NCI-H2227 treated with DMSO at 0.1 percent for 48 hours (cell line): Measurements from ENCODE around the gene NCKAP5.
A peak's percentile ranks its signal among the peaks of the same experiment; 100 is the strongest.

Experiments used
- DNase-seq: peaks from one replicate; lab custom pipeline; 2025; lab: John Stamatoyannopoulos, UW

Gene NCKAP5

DNA sequence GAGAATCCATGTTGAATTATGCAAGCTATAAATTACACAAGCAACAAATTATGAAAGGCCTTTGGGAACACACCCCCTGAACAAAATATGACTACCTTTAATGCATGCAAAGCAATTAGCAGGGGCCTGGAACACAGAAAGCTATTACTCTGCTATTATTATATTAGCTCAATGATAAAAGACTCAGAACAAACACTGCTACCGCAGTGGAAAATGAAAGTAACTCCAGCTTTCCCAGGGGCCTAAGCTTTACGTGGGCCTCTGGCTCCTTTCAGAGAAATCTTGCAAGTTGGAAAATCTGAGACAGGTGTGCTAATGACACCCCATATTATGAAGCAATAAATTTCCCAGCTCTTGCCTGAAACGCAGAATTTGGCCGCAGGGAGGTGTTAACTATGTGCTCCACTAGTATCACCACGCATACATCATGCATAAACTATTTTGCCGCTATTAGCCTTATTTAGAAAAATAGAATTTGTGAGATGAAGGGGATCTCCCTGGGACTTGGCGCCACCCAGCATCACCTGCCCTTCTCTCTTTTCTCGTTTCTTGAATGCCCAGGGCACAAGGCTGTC is 576.7 kb downstream of the NCKAP5 start:
- no peak for DNase-seq

DNA sequence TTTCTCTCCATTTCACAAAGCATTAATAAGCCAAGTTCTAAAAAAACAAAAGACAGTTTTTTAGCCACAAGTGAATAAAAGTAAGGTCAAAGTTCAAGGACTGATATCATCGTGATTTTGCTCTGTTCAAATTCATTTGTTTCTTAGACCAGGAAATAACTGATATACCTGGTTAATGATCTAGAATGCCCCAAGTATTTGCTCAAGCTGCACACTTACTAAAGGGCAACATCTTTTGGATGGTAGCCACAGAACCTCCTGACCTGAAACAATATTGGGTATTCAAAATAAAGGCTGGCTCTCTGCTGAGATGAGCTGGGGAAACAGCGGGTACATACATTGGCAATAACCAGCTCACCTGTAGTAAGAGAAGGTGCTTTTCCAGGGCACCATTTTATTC is 583.5 kb downstream of the NCKAP5 start:
- DNase-seq: no peak

DNA sequence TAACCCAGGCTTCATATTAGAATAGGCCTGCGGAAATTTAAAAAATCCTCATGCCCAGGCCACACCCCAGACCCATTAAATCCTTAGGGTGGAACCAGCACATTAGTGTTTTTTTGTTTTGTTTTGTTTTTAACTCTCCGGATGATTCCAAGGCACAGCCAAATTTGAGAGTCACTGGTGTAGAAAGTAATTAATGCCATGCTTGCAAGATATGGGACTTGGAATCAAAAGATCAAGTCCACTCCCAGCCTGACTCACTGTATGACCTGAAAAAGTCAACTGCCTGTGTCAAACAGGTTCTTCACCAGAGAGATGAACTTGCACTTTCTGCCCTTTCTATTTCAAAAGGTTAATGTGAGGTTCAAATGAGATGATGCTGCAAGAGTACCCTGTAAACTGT is 588.0 kb downstream of the NCKAP5 start:
- no peak for DNase-seq

DNA sequence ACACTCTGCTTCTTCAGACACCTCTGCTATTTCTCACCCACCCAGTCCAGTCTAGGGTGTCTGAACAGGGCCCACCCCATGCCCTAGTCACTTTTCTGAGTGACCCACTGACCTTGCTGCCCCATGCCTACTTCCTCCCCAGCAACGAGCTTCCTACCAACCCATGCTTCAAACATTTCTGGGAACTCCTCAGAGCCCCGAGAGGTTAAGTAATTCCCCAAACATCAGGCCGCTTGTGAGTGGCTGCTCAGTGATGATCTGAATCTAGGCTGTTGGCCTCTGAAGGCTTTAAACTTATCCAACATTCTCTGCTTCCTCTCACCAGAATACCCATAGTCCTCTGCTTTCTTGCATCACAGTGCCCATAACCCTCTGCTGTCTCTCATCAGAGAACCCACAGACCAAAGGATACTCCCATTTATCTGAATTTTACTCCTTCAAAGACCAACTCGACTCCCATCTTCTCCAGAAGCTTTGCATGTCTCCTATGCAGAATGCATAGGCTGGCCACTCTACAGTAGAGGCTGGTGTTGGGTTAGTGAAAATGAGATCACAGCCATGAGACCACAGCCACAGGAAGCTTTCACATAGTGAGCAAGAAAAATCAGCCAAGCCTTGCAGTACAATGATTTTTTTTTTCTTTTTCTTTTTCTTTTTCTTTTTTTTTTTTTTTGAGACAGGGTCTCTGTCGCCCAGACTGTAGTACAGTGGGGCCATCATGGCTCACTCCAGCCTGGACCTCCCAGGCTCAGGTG is 588.7 kb downstream of the NCKAP5 start:
- DNase-seq: no peak

DNA sequence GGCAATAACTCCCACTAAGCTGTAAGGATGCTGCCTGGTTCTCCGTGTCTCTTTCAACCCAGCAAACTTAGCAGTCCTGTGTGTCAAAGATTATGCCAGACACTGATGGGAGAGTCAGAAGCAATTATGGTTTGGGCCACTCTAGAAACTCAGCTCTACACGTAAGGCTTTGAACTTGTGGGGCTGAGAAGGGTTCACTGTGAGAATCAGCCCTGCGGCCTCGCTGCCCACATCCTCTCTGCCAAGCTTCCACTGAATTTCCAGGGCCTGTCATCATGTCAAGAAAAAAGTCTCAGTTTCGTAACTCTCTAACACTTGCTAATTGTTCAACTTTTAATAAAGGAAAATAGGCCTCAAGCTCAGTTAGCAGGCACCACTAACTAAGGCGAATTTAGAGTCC is 589.4 kb downstream of the NCKAP5 start:
- no peak for DNase-seq

GRCh38 chr2:132977812-132978529 is 590.3 kb downstream of the NCKAP5 start:
- no peak for DNase-seq

DNA sequence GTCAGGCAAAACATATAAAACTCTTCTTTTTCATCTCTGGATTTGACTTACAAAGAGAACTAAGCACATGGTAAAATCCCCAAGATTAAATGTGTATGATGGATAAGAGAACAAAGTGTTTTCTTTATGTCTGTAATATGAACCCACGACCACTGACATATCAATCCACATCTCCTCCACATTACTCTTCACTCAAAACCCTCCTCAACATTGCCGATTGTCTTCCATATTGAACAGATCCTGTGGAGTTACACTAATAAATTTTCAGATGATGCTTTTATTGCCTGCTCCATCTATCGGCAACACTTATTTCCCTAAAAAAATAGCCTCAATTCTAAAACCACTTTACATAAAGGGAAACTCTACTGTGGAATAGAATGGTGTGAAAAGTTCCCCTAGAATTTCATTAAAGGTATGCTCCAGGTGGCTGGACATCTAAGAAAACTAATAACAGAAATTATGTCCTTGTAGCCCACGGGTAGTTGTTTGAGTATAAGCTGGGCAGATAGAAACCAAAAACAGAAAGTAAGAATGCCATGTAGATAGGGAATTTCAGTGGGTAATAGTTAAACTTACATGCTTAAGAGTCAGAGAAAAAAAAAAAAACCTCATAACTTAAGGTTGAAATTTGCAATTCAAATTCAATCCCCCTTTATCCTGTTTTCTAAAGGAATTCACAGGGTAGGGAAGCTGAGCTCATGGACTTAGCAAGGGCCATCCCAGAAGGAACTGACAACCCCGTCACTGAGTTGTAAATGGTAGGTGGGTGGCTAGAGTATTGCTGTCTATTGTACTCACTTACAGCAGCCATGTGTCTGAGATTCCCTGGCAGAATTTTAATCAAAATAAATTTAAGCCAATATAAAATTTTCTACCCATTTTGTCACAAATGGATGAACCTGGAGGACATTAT is 592.8 kb downstream of the NCKAP5 start:
- DNase-seq: no peak

DNA sequence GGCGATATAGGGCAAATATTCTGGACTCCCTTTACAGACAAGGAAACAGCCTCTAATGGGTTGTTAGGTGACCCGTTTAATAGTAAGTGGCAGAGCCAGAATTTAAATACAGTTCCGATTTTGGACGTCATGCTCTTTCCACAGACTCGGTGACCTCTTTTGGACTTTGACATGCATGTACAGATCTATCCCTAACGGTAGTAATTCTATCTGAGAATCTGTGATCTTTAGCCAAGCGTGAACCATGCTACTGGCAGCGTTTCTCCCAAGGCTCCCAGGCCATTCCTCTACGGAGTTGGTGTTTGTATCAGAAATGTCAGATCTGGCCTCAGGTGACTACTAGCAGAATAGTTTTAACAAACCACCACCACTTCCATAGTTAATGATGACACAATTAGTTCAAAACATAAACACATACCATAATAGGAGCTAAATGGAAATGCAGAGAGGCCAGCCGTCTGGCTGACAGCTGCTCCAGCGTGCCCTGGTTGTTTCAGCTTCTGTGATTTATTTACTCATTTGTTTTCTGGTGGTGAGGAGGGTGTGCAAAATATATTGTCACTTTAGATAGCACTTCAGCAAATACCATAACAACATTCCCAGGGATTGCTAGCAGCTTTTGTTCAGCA is 593.7 kb downstream of the NCKAP5 start:
- no peak for DNase-seq

- DNase-seq: no peak
Measured at GRCh38 chr2:132971310-132972061, 596.8 kb downstream of the NCKAP5 start.

DNA sequence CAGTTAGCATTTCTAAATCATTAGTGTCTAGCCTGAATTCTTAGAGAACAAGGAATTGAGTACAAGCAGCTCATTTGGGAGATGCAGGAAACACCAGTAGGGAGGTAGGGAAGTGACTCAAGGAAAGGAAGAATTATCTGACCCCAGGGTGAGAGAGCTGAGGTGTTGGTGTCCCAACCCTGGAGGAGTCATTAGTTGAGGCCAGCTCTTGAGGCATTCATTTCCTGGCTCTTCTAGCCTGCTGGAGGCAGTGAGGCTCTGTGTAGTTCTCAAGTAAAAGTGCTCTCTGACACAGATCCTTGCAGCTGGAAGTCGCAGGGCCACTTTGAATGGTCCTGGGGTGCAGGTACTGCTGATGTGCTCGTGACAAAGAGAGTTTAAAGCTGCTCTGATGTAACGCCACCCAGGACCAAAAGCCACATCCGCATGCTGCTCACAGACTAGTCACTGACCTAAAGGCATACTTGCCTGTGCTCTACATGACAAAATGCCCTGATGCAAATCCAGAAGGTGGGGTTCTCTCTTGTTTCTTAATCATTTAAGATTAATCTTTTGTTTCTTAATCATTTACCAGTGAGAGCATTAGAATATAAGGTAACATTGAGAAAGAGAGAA is 598.8 kb downstream of the NCKAP5 start:
- no peak for DNase-seq

- no peak for DNase-seq
Measured at GRCh38 chr2:132965460-132965859, 602.8 kb downstream of the NCKAP5 start.

- DNase-seq: no peak
Measured at GRCh38 chr2:132963161-132963560, 605.1 kb downstream of the NCKAP5 start.

DNA sequence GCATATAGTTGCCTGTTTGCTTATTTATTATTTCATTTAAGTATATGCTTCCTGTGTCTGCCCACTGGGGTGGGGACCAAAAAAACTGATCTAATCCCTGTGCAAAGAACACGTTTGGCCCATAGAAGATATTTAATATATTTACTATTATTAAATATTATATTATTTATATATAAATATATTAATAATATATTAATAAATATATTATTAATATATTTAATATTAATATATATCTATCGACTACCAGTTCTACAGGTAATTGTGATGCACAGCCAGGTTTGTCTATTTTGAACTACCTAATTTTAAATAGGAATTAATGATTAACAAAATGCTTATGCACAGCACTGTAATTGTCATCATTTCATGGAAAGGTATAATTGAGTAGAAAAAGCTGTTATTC is 609.4 kb downstream of the NCKAP5 start:
- no peak for DNase-seq

GRCh38 chr2:132955871-132956615 is 612.2 kb downstream of the NCKAP5 start:
- DNase-seq: no peak

GRCh38 chr2:132953771-132954170 is 614.5 kb downstream of the NCKAP5 start:
- no peak for DNase-seq

GRCh38 chr2:132951008-132951714 is 617.1 kb downstream of the NCKAP5 start:
- peak; percentile 16 for DNase-seq

- DNase-seq: no peak
Measured at GRCh38 chr2:132949108-132949507, 619.2 kb downstream of the NCKAP5 start.

GRCh38 chr2:132948211-132948610 is 620.1 kb downstream of the NCKAP5 start:
- DNase-seq: no peak

- DNase-seq: no peak
Measured at GRCh38 chr2:132943829-132944228, 624.4 kb downstream of the NCKAP5 start.
